ENCODE measurements around the gene PANK1. TPM values are rescaled to one million over a fixed set of nuclear protein-coding genes. Genes with fewer than 3 reads are reported as not detected.

PANK1 gene
- total and polyA plus RNA-seq, 2 of the 4 experiments (the other 2 are of a cell fraction): 3.0 to 8.8 TPM

- no peak overlapping the region for H3K4ac ChIP-seq (ENCODE audit: low read depth, low read length)
- H3K14ac ChIP-seq (replicated peaks; ENCODE audit: low read depth, low read length): no peak overlapping the region
- peaks cover 10% of the 10 kb centered on the region for H3K4me1 ChIP-seq (ENCODE audit: control insufficient read depth, insufficient read depth, low read length)
- H3K23ac ChIP-seq (ENCODE audit: low read depth, low read length): no peak overlapping the region
- intact Hi-C loops (cut with micrococcal nuclease): no loop called here
- dilution Hi-C loops (cut with HindIII; ENCODE audit: low sequenced_read_pairs, unreplicated experiment): no loop called here
- no CpG with 5 or more reads among the region's 3 CpGs for WGBS, 2 experiments (ENCODE audit: extremely low coverage in 2 of 2, insufficient read length in 1 of 2)
- no peak overlapping the region for H3K18ac ChIP-seq (ENCODE audit: low read depth, low read length)
- in situ Hi-C loops (cut with MboI; ENCODE audit: low sequenced_read_pairs): no loop called here
- no TSS peak for BruUV-seq (replicated peaks)
- H3K27ac ChIP-seq (ENCODE audit: insufficient read depth, low read length): no peak overlapping the region
- TF ChIP-seq MAZ (IDR thresholded peaks at IDR 0.05; ENCODE audit: borderline replicate concordance, low read depth, low read length) (no peak), SMC3 (IDR thresholded peaks at IDR 0.05; ENCODE audit: low read depth, low read length) (no peak), MAFK (IDR thresholded peaks at IDR 0.05; ENCODE audit: low read depth, low read length) (no peak), BHLHE40 (IDR thresholded peaks at IDR 0.05; ENCODE audit: low read depth, low read length) (no peak), USF2 (IDR thresholded peaks at IDR 0.05; ENCODE audit: low read depth, low read length) (no peak), CEBPB (IDR thresholded peaks at IDR 0.05; ENCODE audit: low read depth, low read length) (no peak)
- H2AFZ ChIP-seq (replicated peaks; ENCODE audit: low read length, poor library complexity): no peak overlapping the region
- H4K20me1 ChIP-seq (ENCODE audit: insufficient read depth, low read length): no peaks in the 10 kb centered on the region
- no peak overlapping the region for H3K4me2 ChIP-seq (ENCODE audit: low read depth, low read length)
- no peaks in the 10 kb centered on the region for H3K27me3 ChIP-seq (ENCODE audit: control insufficient read depth, insufficient read depth, low read length)
- ChIA-PET POLR2A (ENCODE audit: unreplicated experiment) (no interaction called here), CTCF (interaction anchor here (0.6 kb wide), 1 partner anchor 560 kb away, joined by 3 read pairs; no protein-coding TSS in a partner anchor)
- H3K79me1 ChIP-seq (ENCODE audit: low read depth in 1 of 2, low read length in 2 of 2): no peaks in the 10 kb centered on the region; a peak in 1 of 4 replicates
- no peak overlapping the region for H2BK5ac ChIP-seq (ENCODE audit: low read depth, low read length, poor library complexity, severe bottlenecking)
- no peak overlapping the region for H4K5ac ChIP-seq (ENCODE audit: low read depth, low read length)
- H2BK20ac ChIP-seq (ENCODE audit: low read depth, low read length): no peak overlapping the region
- no peak for ATAC-seq (ENCODE audit: low read depth)
- no peak overlapping the region for H4K8ac ChIP-seq (ENCODE audit: low read depth in 2 of 2, low read length in 2 of 2)
- H3K36me3 ChIP-seq (ENCODE audit: control insufficient read depth, insufficient read depth, low read length): no peaks in the 10 kb centered on the region
- no peaks in the 10 kb centered on the region; the same call in 1 of the 2 replicates for H3K9me3 ChIP-seq (ENCODE audit: control insufficient read depth, insufficient read depth, low read length)
- H3K9me1 ChIP-seq (ENCODE audit: insufficient read depth, low read length): peaks cover 6% of the 10 kb centered on the region
- H3K9ac ChIP-seq (ENCODE audit: low read depth, low read length): no peak overlapping the region
- DNase-seq: no peak
- H4K91ac ChIP-seq (ENCODE audit: insufficient read depth, low read depth, low read length): no peak overlapping the region
- no peak overlapping the region for H3K4me3 ChIP-seq (ENCODE audit: insufficient read depth, low read depth, low read length)
- no peak overlapping the region for H2AK5ac ChIP-seq (ENCODE audit: low read depth, low read length)
- H2BK15ac ChIP-seq (ENCODE audit: low read depth, low read length): no peak overlapping the region
- no peak overlapping the region for H3K56ac ChIP-seq (ENCODE audit: extremely low read depth, insufficient read depth, low read length)
- no peak overlapping the region for H2BK120ac ChIP-seq (ENCODE audit: low read depth, low read length)
- H2AK9ac ChIP-seq (replicated peaks; ENCODE audit: low read depth, low read length, poor library complexity): no peak overlapping the region
Observed at GRCh38 chr10:89588671-89589070, 56.4 kb downstream of the PANK1 start.

All from IMR-90 (cell line).